Activated CD8-positive, alpha-beta memory T cell treated with anti-CD3 and anti-CD28 coated beads for 1 hour (primary cell): ENCODE results near the gene MYLIP.

Experiments
- DNase-seq, 2 donors: peaks; one replicate each; pipeline ENCODE4 v3.0.0-alpha.2; 2020; ENCODE audit warnings: low read depth in 1 of 2; ENCODE audit errors: extremely low read depth in 1 of 2

Gene MYLIP

GRCh38 chr6:16137451-16137801 is 8.5 kb downstream of the MYLIP start:
- DNase-seq: no peak

DNA sequence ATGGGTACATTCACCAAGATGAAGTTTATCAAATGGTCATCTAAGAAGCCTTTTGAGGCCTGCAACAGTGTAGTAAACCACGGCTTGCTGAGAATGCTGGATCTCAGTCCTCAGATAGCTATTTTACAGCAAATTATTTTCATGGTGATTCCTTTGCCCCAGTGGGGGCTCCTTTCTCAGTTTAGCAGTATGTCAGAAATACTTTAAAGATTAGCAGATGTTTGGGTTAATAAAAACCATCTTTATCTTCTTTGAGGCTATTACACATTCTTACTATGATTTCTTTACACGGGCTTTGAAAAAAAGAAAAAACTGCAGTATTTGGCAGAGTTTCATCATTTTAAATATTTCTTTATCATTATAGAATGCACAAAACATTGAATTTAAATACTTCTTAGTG is 10.7 kb downstream of the MYLIP start:
- no peak for DNase-seq

GRCh38 chr6:16140607-16141006 is 11.7 kb downstream of the MYLIP start:
- DNase-seq: no peak

GRCh38 chr6:16141514-16141913 is 12.6 kb downstream of the MYLIP start:
- no peak for DNase-seq

DNA sequence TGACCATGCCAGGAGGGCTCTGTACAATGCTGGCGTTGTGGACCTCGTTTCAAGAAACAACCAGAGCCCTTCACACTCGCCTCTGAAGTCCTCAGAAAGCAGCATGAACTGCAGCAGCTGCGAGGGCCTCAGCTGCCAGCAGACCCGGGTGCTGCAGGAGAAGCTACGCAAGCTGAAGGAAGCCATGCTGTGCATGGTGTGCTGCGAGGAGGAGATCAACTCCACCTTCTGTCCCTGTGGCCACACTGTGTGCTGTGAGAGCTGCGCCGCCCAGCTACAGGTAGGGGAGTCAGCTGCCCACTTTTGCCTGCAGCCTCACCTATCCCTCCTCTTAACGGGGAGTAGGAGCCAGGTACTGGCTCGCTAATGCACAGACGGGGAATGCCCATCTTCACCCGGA is 16.2 kb downstream of the MYLIP start:
- no peak for DNase-seq

DNA sequence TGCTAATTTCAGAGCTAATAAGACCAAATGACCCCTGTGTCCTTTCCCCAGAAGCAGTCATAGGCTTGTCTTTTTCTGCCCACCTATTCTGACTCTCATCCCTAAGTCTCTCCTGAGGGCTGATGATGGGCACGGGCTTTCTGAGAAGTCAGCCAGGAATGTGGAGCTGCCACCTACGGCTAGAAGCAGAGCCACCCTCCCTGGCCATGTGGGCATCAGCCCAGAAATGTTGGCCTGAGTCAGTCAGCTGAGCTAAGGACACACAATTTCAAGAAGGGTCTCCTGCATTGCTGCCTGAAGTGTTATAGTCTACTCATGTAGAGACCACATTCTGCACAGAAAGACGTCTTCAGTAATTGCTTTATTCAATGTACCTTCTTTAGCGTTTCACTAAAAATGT is 17.1 kb downstream of the MYLIP start:
- no peak for DNase-seq

DNA sequence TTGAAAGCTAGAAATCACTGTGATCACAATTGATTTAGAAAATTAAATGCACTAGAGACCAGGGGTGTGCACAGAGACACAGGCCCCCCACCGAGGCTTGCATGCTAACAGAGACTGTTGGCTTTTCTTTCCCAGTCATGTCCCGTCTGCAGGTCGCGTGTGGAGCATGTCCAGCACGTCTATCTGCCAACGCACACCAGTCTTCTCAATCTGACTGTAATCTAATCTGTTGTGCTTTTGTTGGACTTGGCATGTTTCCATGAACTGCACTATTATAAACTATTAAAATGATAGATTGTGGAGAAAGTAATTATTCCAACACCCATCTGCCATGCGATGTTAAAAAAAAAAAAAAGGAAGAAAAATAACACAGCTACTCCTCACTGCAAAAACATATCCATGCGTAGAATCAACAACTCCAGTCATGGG is 17.7 kb downstream of the MYLIP start:
- DNase-seq: no peak

GRCh38 chr6:16148498-16148897 is 19.6 kb downstream of the MYLIP start:
- DNase-seq: no peak

DNA sequence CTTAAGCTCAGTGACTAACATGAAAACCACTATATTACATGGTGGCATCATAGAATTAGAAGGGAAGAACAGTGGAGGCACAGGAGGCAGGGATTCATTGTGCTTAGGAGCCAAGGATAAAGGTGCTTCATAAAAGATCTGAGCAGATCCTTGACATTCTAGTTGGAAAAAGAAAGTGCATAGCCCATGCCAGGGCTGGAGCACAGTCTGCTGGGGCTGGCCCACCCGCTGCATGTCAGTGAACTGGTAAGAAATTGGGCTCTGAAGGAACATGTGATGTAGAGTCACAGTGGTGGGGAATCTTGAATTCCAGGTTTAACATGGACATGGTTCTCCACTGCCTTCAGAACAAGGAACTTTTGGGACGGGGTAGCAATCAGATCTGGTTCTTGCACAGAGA is 20.4 kb downstream of the MYLIP start:
- DNase-seq: no peak

DNA sequence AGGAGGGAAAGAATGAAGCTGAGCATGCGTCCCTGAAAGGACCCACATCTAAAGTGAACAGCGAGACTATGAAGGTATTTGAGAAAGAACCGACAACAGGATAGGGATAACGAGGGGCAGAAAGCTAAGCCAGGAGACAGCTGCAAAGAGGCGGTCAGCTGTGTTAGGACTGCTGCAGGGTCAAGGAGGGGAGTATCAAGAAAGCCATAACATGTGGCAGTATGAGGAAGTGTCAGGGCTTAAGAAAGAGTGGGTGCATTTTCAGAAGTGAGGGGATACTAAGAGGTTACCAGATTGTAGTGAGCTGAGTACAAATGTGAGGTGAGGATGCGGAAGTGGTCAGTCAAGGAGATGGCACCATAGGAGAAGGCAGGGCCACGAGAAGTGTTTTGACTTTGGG is 21.2 kb downstream of the MYLIP start:
- DNase-seq: no peak

GRCh38 chr6:16153211-16153820 is 24.4 kb downstream of the MYLIP start:
- no peak for DNase-seq

DNA sequence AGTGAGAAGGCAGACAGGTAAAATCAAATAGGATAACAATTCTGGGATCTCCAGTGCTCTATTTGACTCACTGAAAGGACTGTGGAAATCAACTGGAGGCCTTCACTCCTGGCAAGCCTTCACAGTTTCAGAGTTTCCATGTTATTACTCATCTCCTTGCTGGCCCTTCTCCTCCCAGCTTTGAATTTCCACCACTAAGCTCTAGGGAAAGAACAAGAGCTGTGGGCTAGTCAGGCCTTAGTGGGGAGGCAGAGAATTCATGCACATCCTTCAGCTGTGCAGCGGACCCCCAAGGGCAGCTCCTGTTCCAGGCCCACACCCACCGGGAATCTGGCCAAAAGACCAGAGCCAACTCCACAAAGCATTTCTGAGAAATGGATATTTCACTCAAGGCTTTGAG is 26.0 kb downstream of the MYLIP start:
- no peak for DNase-seq

DNA sequence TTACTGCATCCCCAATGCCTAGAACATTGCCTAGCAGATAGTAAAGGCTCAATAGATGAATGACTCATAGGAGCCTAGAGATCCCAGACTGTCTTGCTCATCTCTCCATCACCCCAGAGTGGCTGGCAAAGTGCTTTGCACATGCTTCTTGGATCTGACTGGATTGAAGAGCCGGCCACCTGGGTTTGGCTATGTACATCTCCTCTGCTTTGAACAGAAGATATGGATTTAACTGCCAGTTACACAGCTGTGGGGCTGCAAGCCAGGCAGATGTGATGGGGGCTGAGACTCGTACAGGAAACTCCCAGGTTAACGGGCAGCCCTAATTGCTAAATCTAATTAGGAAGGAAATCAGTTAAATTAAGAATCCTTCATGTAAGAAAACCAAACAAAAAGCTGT is 28.6 kb downstream of the MYLIP start:
- DNase-seq: no peak

DNA sequence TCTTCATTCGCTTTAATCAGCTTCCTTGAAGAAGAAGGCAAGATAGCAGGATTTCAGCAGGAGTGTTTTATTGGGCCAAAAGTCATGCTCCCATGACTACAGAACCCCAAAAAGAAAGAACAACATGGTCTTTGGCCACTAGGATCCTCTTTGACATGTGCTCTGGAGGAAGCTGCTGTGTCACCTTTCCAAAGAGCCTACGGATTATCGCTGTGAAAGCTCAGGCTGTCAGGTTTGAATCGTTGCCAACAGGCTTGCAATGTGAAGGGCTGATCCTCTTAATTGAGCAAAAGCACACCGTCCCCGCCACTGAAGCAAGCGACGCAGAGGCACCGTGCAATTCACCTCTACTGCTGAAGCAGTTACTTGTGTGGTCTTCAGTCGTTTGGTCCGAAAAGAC is 29.0 kb downstream of the MYLIP start:
- DNase-seq: no peak

DNA sequence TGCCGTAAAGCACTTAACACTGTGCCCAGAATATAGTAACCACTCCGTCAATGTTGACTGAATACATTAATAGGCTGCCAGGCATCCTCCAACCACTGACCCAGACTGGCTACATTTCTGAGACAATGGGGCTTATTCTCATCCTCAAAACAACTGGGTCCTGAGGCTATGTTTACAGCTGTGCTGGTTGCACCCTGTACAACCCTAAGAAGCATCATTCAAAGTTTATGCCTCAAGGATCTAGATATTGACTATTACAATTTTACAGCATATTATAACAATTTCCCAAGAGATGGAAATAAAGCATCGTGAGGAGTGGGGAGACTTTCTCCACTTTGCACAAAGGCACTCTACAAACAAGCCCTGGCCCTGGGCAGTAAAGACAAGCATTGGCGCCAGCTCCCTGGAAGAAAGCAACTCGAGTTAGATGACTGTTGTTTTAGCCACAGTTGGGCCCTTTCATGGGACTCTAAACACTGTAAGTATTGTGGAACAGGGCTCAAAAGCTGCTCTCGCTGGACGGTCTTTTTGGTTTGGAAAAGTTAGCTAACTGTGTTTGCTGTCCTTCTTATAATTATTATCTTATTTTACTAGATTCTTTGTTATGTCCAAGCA is 30.2 kb downstream of the MYLIP start:
- DNase-seq: no peak

DNA sequence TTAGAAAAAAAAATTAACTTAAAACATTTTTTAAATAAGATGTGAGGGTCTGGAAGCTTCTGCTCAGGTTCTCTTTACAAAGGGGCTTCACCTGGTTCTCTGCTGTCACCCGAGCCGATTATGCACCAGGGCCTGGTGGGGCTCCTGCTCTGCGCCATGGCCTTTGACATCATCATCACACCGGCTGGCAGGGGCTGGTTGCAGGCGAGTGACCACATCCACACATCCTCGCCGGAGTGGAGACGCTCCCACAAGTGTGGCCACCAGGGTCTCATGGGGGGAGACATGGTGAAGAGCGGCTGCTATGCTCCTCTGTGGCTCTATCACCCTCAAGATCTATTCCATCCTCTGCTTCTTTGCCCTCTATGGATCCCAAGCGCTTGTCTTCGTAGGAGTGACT is 31.9 kb downstream of the MYLIP start:
- DNase-seq: no peak

GRCh38 chr6:16162003-16162402 is 33.1 kb downstream of the MYLIP start:
- no peak for DNase-seq

GRCh38 chr6:16163066-16163465 is 34.2 kb downstream of the MYLIP start:
- no peak for DNase-seq

DNA sequence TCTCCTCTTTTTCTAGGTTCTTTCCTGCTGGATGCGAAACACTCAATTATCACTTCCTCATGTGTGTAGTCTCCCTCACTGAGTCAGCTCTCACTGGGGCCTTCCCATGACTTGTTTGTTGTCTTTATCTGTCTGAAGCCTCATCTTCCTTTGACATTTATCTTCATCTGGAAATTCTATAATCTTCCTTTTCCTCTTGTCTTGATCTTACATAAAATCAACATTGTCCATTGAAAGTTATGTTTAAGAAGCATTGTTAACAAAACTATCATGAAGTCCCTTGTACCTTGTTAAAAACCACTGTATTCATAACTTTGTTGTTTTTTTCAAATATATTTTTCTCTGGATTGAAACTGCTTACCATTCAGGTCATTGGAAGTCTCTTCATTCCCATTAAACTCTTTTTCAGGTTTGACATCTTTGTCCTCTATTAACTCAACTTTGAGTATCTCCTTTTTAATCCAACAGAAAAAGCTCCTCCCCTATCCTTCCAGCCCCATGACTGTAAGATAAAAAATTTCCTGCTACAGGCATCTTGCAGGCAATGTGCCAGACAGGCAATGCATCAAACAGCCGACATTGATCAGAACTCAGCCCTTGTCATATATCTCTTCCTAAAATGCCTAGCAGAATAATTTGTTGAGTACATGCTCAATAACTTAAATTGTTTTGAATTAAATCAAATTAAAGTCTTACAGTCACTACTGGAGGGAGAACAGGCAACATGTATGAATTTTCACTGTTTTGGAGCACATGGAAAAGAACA is 34.8 kb downstream of the MYLIP start:
- no peak for DNase-seq

- no peak for DNase-seq
These were observed 36.8 kb downstream of the MYLIP start for GRCh38 chr6:16165641-16166040.

GRCh38 chr6:16166871-16167608 is 38.2 kb downstream of the MYLIP start:
- DNase-seq: no peak

GRCh38 chr6:16168121-16168520 is 39.2 kb downstream of the MYLIP start:
- no peak for DNase-seq
